Measurements from ENCODE around the gene RNF34.

RNF34 gene

GRCh38 chr12:121468499-121468801, 68.5 kb downstream of the RNF34 start:
- in situ Hi-C loops (cut with HindIII; ENCODE audit: low pct_unique_long_range_greater_than_20kb, low sequenced_read_pairs) = no loop called here
- DNase-seq (ENCODE audit: low read depth in 1 of 2, low spot score in 1 of 2) = no peak
- no peak for TF ChIP-seq JUND (IDR thresholded peaks at IDR 0.05; ENCODE audit: low read depth)

GRCh38 chr12:121470751-121471150, 70.8 kb downstream of the RNF34 start:
- DNase-seq (ENCODE audit: low read depth in 1 of 2, low spot score in 1 of 2) = no peak
- TF ChIP-seq JUND (IDR thresholded peaks at IDR 0.05; ENCODE audit: low read depth) = no peak
- in situ Hi-C loops (cut with HindIII; ENCODE audit: low pct_unique_long_range_greater_than_20kb, low sequenced_read_pairs) = no loop called here

- in situ Hi-C loops (cut with HindIII; ENCODE audit: low pct_unique_long_range_greater_than_20kb, low sequenced_read_pairs) = no loop called here
- TF ChIP-seq JUND (IDR thresholded peaks at IDR 0.05; ENCODE audit: low read depth) = no peak
- DNase-seq (ENCODE audit: low read depth in 1 of 2, low spot score in 1 of 2) = no peak
Measured at GRCh38 chr12:121472150-121472905, 72.4 kb downstream of the RNF34 start.

All from T47D (cell line).